ENCODE measurements around the gene ABHD16A.
A peak's percentile ranks its signal among the peaks of the same experiment; 100 is the strongest.
"Not testable (repeated sequence)": the region's sequence is repeated elsewhere in the genome, so short reads cannot be mapped to it uniquely, and the experiment has no call there.

The ABHD16A gene

GRCh38 chr6:31713991-31714684 lies 11.0 kb upstream of the ABHD16A start:
- no peak for DNase-seq (ENCODE audit: low read depth)

GRCh38 chr6:31713465-31713864 lies 10.3 kb upstream of the ABHD16A start:
- no peak for DNase-seq (ENCODE audit: low read depth)

GRCh38 chr6:31712296-31712695 lies 9.2 kb upstream of the ABHD16A start:
- DNase-seq (ENCODE audit: low read depth) = no peak

- peak; percentile 97 for DNase-seq (ENCODE audit: low read depth)
These were observed 8.1 kb upstream of the ABHD16A start for GRCh38 chr6:31711233-31711632.

- peak; percentile 47 for DNase-seq (ENCODE audit: low read depth)
These were observed 7.5 kb upstream of the ABHD16A start for GRCh38 chr6:31710523-31711219.

- not testable (repeated sequence) for DNase-seq (ENCODE audit: low read depth)
These were observed 6.0 kb upstream of the ABHD16A start for GRCh38 chr6:31709157-31709556.

GRCh38 chr6:31708224-31708623 lies 5.1 kb upstream of the ABHD16A start:
- DNase-seq (ENCODE audit: low read depth) = no peak

GRCh38 chr6:31707701-31708100 lies 4.6 kb upstream of the ABHD16A start:
- no peak for DNase-seq (ENCODE audit: low read depth)

GRCh38 chr6:31706599-31706998 lies 3.5 kb upstream of the ABHD16A start, which contains the start of gene LY6G6F:
LY6G6F (plus strand) TSS chr6:31706866; CDS start chr6:31706907, 41 bp downstream.
- DNase-seq (ENCODE audit: low read depth) = no peak

GRCh38 chr6:31705931-31706330 lies 2.8 kb upstream of the ABHD16A start:
- DNase-seq (ENCODE audit: low read depth) = no peak

- no peak for DNase-seq (ENCODE audit: low read depth)
These were observed 712 bp downstream of the ABHD16A start for GRCh38 chr6:31702405-31702818.

GRCh38 chr6:31701666-31702404 lies 1.3 kb downstream of the ABHD16A start:
- DNase-seq (ENCODE audit: low read depth) = peak; percentile 77

- no peak for DNase-seq (ENCODE audit: low read depth)
These were observed 2.3 kb downstream of the ABHD16A start for GRCh38 chr6:31700740-31701401.

GRCh38 chr6:31697555-31697954 lies 5.6 kb downstream of the ABHD16A start:
- DNase-seq (ENCODE audit: low read depth) = no peak

GRCh38 chr6:31693535-31693934 lies 9.6 kb downstream of the ABHD16A start:
- DNase-seq (ENCODE audit: low read depth) = no peak

GRCh38 chr6:31692886-31693285 lies 10.2 kb downstream of the ABHD16A start:
- DNase-seq (ENCODE audit: low read depth) = no peak

- DNase-seq (ENCODE audit: low read depth) = no peak
These were observed 10.8 kb downstream of the ABHD16A start for GRCh38 chr6:31692353-31692752.

GRCh38 chr6:31691564-31692108 lies 11.5 kb downstream of the ABHD16A start:
- DNase-seq (ENCODE audit: low read depth) = no peak

- no peak for DNase-seq (ENCODE audit: low read depth)
These were observed 12.1 kb downstream of the ABHD16A start for GRCh38 chr6:31691078-31691463.

- no peak for DNase-seq (ENCODE audit: low read depth)
These were observed 12.7 kb downstream of the ABHD16A start for GRCh38 chr6:31690231-31691077.
